ENCODE results near the gene ICAM5. TPM values are rescaled to one million over a fixed set of nuclear protein-coding genes. Genes with fewer than 3 reads are reported as not detected.

Gene ICAM5
- total and polyA plus RNA-seq, 10 of the 15 experiments (the other 5 are each of a cell fraction or from before 2014, with no cell fraction given): 0.14 to 4.6 (median 0.94) TPM; not detected in 2

DNA sequence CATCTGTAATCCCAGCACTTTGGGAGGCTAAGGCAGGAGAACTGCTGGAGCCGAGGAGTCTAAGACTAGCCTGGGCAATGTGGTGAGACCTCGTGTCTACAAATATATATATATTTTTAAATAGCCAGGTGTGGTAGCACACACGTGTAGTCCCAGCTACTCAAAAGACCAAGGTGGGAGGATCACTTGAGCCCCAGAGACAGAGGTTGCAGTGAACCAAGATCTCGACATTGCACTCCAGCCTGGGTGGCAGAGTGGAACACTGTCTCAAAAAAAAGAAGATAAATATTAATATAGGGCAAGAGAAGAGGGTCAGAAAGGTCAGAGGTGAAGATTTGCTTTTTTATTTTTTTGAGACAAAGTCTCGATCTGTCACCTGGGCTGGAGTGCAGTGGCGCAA, 43.2 kb upstream of the ICAM5 start:
- DNase-seq (ENCODE audit: low read depth, low spot score) (no peak), FAIRE-seq (no peak), ATAC-seq (no peak)
- Histone ChIP-seq H3K27ac (ENCODE audit: control insufficient read depth, insufficient read depth) (no peak overlapping the region), H3K36me3 (ENCODE audit: control insufficient read depth in 2 of 2, insufficient read depth in 2 of 2, low read length in 1 of 2) (no peaks in the 10 kb centered on the region), H3K9me3 (replicated peaks; ENCODE audit: control insufficient read depth, insufficient read depth, low read length) (no peaks in the 10 kb centered on the region; the same call in 2 of the 3 replicates), H2AFZ (ENCODE audit: control insufficient read depth, low read depth, low read length) (no peak overlapping the region), H3K79me2 (ENCODE audit: control insufficient read depth, insufficient read depth, low read length) (no peaks in the 10 kb centered on the region), H3K27me3 (replicated peaks in 1 of 2; ENCODE audit: control insufficient read depth in 2 of 2, insufficient read depth in 2 of 2, low read length in 1 of 2) (no peaks in the 10 kb centered on the region), H3K9ac (ENCODE audit: control insufficient read depth, insufficient read depth, low read length) (no peak overlapping the region), H3K4me1 (ENCODE audit: control insufficient read depth, insufficient read depth, low read length) (peaks cover 55% of the 10 kb centered on the region), H3K4me3 (no peak overlapping the region), H4K20me1 (ENCODE audit: control insufficient read depth, insufficient read depth) (no peaks in the 10 kb centered on the region), H3K4me2 (ENCODE audit: control insufficient read depth, insufficient read depth) (no peak overlapping the region)
- SMC1A ChIA-PET (ENCODE audit: uncharacterized antibody, unreplicated experiment): interaction anchor here (0.7 to 4.3 kb wide), 13 partner anchors 11 to 142 kb away, joined by 3 to 22 read pairs (median 4); no protein-coding TSS in a partner anchor
- POLR2A ChIA-PET: interaction anchor here (0.5 to 4.0 kb wide), 7 partner anchors 9 to 142 kb away, joined by 3 to 35 read pairs (median 4); partner anchors contain the start of genes ANGPTL6 and PPAN
- WGBS (ENCODE audit: insufficient coverage, insufficient replicate concordance, low lambda C conversion rate, missing lambda C conversion rate): 45% methylated on average over 6 of the region's 6 CpGs
- CTCF ChIA-PET: interaction anchor here (1.1 to 8.3 kb wide), 7 partner anchors 10 to 146 kb away, joined by 3 to 148 read pairs (median 6); partner anchors contain the start of gene S1PR2
- in situ Hi-C loops (cut with MboI): loop anchor here (25.0 kb wide), 1 partner anchor 1109 kb away; the partner anchor contains the start of genes OR7G3 and ZNF317
- TF ChIP-seq, protein P1, sequence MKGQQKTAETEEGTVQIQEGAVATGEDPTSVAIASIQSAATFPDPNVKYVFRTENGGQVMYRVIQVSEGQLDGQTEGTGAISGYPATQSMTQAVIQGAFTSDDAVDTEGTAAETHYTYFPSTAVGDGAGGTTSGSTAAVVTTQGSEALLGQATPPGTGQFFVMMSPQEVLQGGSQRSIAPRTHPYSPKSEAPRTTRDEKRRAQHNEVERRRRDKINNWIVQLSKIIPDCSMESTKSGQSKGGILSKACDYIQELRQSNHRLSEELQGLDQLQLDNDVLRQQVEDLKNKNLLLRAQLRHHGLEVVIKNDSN (IDR thresholded peaks at IDR 0.05; ENCODE audit: borderline replicate concordance, extremely low read length, insufficient read depth, low read depth, low read length): no peak
- TF ChIP-seq NR2C1 (IDR thresholded peaks at IDR 0.05) (peak; percentile 36; the same call in 1 of the 2 replicates), NR2F1 (conservative IDR thresholded peaks at IDR 0.05) (peak; percentile 70), SMARCA5 (IDR thresholded peaks at IDR 0.05) (no peak), IRF5 (IDR thresholded peaks at IDR 0.05; ENCODE audit: borderline replicate concordance) (no peak), NBN (IDR thresholded peaks at IDR 0.05) (no peak)
- intact Hi-C loops (cut with micrococcal nuclease; ENCODE audit: unreplicated experiment): no loop called here
- no TSS peak for BruUV-seq (replicated peaks)
- RAD21 ChIA-PET (ENCODE audit: unreplicated experiment): interaction anchor here (0.8 to 8.4 kb wide), 7 partner anchors 10 to 318 kb away, joined by 3 to 98 read pairs (median 4); partner anchors contain the start of genes DNMT1, ICAM1 and S1PR2

Measured in GM12878 (cell line).